ENCODE measurements around the gene UST. TPM values are rescaled to one million over a fixed set of nuclear protein-coding genes. Genes with fewer than 3 reads are reported as not detected.

Gene UST
- total and polyA plus RNA-seq, 2 of the 8 experiments (the other 6 are each of a cell fraction or from before 2014, with no cell fraction given), result 13.5 to 34.5 TPM

GRCh38 chr6:148723484-148723883 lies 23.3 kb upstream of the UST start:
- CTCF ChIA-PET (ENCODE audit: partially characterized antibody), result interaction anchor here (0.9 to 1.0 kb wide), 2 partner anchors 195 to 795 kb away, joined by 3 read pairs; no protein-coding TSS in a partner anchor

More at GRCh38 chr6:148723484-148723883, 23.3 kb upstream of the UST start:
- H3K4me3 ChIP-seq (ENCODE audit: extremely low read depth in 1 of 4, insufficient read depth in 2 of 4, low read depth in 3 of 4, low read length in 4 of 4), result no peak overlapping the region
- no peak overlapping the region; the same call in 1 of the 2 replicates for H2AK5ac ChIP-seq (ENCODE audit: low read depth, low read length)
- no peaks in the 10 kb centered on the region for H4K20me1 ChIP-seq (replicated peaks in 1 of 2; ENCODE audit: control insufficient read depth in 1 of 2, insufficient read depth in 2 of 2, low read length in 2 of 2)
- no peak for FAIRE-seq
- H3K4ac ChIP-seq (replicated peaks; ENCODE audit: insufficient read length, low read depth, low read length), result no peak overlapping the region
- no peak for DNase-seq (ENCODE audit: low read depth in 1 of 2, low spot score in 2 of 2)
- no peak overlapping the region for H3K14ac ChIP-seq (ENCODE audit: insufficient read length)
- H3K79me1 ChIP-seq (ENCODE audit: low read depth, low read length), result no peaks in the 10 kb centered on the region
- WGBS, 2 experiments (ENCODE audit: extremely low coverage in 1 of 2, insufficient coverage in 1 of 2, insufficient read length in 1 of 2, insufficient replicate concordance in 2 of 2, low coverage in 1 of 2, low lambda C conversion rate in 2 of 2, missing lambda C conversion rate in 1 of 2), result 78% methylated on average over 1 of the region's 1 CpG; no CpG with 5 or more reads in 1 of the 2 experiments
- no peaks in the 10 kb centered on the region; a peak in 1 of 8 replicates for H3K36me3 ChIP-seq (ENCODE audit: control insufficient read depth in 2 of 4, insufficient read depth in 4 of 4, low read length in 3 of 4)
- no peak overlapping the region for H2AFZ ChIP-seq (ENCODE audit: low read length)
- no peak overlapping the region for H3K27ac ChIP-seq (ENCODE audit: low read depth, low read length)
- no peaks in the 10 kb centered on the region for H3K23me2 ChIP-seq (ENCODE audit: low read depth, low read length)
- no peak overlapping the region for H3K56ac ChIP-seq (replicated peaks; ENCODE audit: insufficient read length, low read depth, low read length)
- no peak overlapping the region for H2BK20ac ChIP-seq (ENCODE audit: low read length)
- H2BK120ac ChIP-seq (replicated peaks; ENCODE audit: low read depth, low read length), result no peak overlapping the region
- H3K79me2 ChIP-seq (ENCODE audit: control insufficient read depth in 1 of 2, insufficient read depth in 2 of 2, low read length in 2 of 2), result no peaks in the 10 kb centered on the region
- H4K91ac ChIP-seq (replicated peaks; ENCODE audit: insufficient read length, low read length), result no peak overlapping the region
- H2BK5ac ChIP-seq (ENCODE audit: low read depth, low read length), result no peak overlapping the region
- no peak overlapping the region for H2BK12ac ChIP-seq (ENCODE audit: low read depth, low read length)
- H3K9ac ChIP-seq (replicated peaks in 1 of 4; ENCODE audit: extremely low read depth in 1 of 4, low read depth in 3 of 4, low read length in 3 of 4), result no peak overlapping the region
- POLR2A ChIA-PET (ENCODE audit: partially characterized antibody), result no interaction called here
- no peak overlapping the region for H4K8ac ChIP-seq (ENCODE audit: extremely low read depth, insufficient read depth, low read length)
- H3K4me2 ChIP-seq (ENCODE audit: insufficient read depth in 1 of 2, low read depth in 2 of 2, low read length in 2 of 2), result no peak overlapping the region
- H2BK15ac ChIP-seq (ENCODE audit: low read length), result no peak overlapping the region
- H3K4me1 ChIP-seq (replicated peaks in 1 of 4; ENCODE audit: control insufficient read depth in 3 of 4, insufficient read depth in 4 of 4, low read length in 3 of 4), result no peaks in the 10 kb centered on the region
- H3K9me3 ChIP-seq (ENCODE audit: insufficient read depth in 2 of 2, low read depth in 1 of 2, low read length in 1 of 2), result peaks cover 0 to 3% of the 10 kb centered on the region in 2 experiments; a peak in 1 of 4 replicates
- H3K23ac ChIP-seq (ENCODE audit: insufficient read length), result no peak overlapping the region
- H3K27me3 ChIP-seq (replicated peaks in 1 of 4; ENCODE audit: control insufficient read depth in 3 of 4, extremely low read depth in 1 of 4, insufficient read depth in 3 of 4, low read length in 3 of 4), result no peaks in the 10 kb centered on the region
- no peak overlapping the region for H3K18ac ChIP-seq (ENCODE audit: extremely low read depth, low read length)
- H4K5ac ChIP-seq (ENCODE audit: insufficient read length, low read depth, low read length), result no peak overlapping the region

Data from H1 (cell line).